ENCODE measurements around the gene LARGE1. TPM values are rescaled to one million over a fixed set of nuclear protein-coding genes. Genes with fewer than 3 reads are reported as not detected.

LARGE1 gene
- total RNA-seq, 1 donor from 2014 or later = 119 TPM

DNA sequence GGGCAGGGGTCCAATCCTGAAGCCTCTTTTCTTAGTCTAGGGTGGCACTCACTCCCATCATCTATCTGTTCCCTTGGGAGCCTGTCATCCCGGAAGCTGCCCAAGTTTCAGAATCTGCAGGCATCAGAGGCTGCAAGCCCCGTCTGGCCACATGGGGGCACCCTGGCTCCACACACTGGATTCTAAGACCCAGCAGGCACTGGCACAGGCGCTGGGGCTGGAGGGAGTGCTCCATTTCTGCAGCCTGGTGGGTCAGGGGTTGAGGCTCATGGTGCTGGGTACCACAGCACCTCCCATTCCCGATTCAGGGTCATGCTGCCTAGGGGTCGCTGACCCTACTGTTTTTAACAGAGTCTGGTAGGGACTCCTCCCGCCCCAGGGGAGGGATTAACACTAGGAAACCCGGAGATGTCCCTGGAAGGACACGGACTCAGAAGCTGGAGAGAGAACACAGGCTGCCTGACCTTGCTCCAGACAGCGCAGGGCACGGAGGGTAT, 618.2 kb downstream of the LARGE1 start:
- peak; percentile 88 for DNase-seq (ENCODE audit: low spot score)
- intact Hi-C loops (cut with DNase I) = loop anchor here (2.0 to 5.0 kb wide), 3 partner anchors 275 to 810 kb away; no protein-coding TSS in a partner anchor

DNA sequence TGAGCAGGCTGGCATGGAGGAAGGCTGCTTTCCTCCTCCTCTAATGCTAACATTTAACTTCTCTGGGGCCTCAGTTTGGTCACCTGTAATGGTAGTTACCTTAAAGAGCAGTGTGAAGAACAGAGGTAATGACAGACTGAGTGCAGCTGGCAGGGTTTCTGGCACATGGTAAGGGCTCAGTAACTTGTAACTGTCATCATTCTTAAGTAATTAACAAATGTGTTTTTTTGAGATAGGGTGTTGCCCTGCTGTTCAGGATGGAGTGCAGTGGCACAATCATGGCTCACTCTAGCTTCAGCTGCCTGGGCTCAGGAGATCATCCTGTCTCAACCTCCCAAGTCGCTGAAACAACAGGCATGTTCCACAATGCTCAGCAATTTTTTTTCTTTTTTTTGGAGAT, 620.1 kb downstream of the LARGE1 start:
- DNase-seq (ENCODE audit: low spot score) = no peak
- intact Hi-C loops (cut with DNase I) = loop anchor here (5.0 kb wide), 2 partner anchors 277 to 812 kb away; no protein-coding TSS in a partner anchor

DNA sequence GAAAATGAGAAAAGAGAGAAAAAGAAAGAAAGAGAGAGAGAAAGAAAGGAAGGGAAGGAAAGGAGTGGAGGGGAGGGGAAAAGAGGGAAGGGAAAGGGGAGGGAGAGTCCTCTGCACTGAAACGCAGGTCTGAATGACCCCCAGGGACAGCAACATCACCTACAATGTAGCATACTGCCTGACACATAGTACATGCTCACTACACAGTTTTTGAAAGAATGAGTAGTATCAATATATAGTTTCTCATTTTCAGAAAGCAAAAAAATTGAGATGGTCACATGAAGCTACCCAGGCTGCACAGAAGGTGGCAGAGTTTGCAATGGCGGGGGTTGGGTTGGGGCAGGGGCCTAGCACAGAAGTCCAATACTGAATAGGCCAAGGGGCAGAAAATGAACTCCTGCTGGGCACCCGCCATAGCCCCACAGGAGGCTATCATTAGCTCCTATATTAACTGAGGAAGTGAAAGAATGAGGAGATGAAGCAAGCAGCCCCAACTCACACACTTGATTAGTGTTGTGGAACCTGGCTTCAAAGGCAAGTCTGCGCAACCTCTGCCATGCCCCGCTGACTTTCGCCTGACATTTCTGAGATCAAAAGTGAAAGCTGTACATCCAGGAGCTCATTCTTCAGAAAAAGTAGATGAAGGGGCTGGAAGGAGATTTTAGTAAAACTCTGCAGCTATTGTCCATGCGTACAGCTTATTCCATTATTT, 620.9 kb downstream of the LARGE1 start:
- DNase-seq (ENCODE audit: low spot score) = no peak
- intact Hi-C loops (cut with DNase I) = no loop called here

DNA sequence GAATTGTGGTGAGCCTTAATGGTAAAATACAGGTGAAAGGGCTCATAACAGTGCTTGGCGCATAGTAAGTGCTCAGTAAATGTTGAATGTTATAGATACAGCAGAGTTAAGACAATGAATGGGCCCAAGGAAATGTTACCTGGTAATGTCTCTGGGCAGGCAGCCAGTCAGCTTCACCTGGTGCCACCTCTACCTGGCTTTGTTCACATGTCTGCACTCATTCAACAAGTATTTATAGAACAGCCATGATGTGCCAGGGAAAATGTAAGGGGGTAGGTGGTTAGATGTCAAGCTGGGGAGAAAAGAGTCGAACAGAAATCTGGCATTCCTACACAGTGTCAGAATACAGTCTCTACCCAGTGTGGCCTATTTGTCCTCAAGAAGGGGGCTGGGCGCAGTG, 623.3 kb downstream of the LARGE1 start:
- intact Hi-C loops (cut with DNase I) = no loop called here

DNA sequence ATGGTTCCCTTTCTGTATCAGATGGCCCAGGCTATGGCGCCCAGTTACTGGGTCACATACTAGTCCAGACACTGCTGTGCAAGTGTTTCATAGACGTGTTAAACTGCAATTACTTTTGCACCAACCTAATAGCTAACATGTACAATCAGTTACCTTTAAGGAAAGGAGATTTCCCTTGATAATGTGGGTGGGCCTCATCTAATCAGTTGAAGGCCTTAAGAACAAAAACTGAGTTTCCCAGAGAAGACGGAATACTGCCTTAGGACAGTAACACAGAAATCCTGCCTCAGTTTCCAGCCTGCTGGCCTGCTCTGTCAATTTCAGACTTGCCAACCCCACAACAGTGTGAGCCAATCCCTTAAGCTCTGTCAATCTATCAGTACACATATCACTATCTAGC, 632.2 kb downstream of the LARGE1 start:
- no peak for DNase-seq (ENCODE audit: low spot score)
- intact Hi-C loops (cut with DNase I) = no loop called here

More for the DNA sequence above, 623.3 kb downstream of the LARGE1 start:
- DNase-seq (ENCODE audit: low spot score) = no peak

DNA sequence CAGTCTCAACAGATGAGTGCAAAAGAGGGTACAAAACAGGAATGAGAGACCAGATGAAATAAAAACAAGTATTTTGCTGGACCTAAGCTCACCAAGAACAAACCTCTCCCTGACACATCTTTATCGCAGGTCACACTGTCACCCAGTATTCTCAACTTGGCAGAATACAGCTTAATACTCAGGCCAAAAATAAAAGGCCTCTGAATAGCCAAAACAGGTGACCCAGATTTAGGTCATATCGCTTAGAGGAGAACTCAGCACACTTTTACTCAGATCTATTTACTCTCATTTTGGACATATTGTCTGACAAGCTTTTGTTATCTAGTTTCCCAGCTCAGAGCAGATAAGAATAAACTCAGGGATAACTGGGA, 645.2 kb downstream of the LARGE1 start:
- intact Hi-C loops (cut with DNase I) = no loop called here
- no peak for DNase-seq (ENCODE audit: low spot score)

DNA sequence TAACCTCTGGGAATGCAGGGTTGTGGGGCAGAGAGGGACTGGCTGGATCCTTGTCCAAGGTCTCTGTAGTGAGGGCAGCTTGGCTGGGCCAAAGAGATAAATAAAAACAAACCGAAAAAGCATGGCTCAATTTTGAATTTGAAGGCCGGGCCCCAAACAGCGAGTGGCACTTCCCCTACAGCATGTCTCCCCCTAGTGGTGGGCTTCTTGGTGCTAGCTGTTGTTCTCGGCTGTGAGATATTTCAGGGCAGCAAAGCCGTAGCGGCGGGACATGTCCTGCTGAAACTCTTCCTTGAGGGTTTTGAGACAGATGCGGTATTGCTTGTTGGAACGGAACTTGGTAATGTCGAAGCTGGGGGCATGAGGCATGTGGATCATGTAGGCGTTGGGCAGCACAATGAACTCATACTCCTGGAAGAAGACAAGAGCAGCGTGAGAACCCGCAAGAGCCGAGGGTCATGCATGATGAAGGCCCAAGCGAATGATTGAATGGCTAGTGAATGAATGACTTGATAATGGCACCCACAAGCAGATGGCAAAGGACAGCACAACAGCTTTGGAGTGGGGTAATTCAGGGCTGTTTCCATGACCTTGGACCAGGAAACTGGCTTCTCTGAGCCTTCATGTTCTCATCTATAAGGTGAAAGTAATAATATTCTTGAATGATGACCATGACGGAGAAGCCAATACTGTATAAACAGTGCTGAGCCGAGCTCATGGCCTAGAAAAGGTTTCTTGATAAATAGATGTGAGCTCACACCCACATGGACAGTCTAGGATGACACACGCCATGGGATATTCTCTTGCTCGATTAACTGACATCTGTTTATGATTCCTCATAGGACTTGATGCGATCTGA, 645.8 kb downstream of the LARGE1 start:
- DNase-seq (ENCODE audit: low spot score) = no peak
- intact Hi-C loops (cut with DNase I) = no loop called here

DNA sequence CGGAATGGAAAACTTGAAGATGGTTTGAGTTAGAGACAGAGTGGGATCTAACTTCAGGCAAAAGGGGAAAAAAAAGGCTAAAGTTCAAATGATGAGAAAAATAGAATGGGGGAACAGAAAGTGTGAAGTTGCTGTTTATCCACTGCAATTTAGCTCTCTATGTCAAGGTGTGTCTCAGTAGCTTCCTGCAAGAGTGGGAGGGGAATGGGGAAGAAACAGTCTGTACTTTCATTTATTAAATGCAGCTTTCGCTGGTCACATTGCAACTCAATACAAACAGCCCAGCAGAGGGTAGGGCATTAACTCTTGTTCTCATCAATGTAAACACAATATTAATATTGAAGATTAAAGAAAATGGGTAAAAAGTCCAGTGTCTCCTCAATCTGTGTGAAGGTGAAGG, 647.4 kb downstream of the LARGE1 start:
- no peak for DNase-seq (ENCODE audit: low spot score)
- intact Hi-C loops (cut with DNase I) = no loop called here

DNA sequence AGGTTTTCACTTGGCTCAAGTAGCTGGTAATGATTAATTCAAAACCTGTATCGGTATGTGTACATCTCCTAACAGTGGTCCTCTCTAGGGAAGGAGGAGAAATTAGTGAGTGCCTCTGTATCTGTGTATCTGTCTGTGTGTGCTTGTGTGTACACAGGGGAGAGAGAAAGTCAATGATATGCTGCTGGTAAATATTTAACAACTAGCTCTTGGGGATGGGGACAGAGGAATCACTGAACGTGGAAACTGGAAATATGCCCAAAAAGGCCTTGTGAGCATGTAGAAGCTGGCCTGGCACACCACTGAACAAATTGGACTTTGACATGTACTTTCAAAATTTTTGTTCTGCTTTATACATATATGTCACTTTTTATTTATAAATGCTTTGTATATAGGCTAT, 648.1 kb downstream of the LARGE1 start:
- intact Hi-C loops (cut with DNase I) = no loop called here
- no peak for DNase-seq (ENCODE audit: low spot score)

DNA sequence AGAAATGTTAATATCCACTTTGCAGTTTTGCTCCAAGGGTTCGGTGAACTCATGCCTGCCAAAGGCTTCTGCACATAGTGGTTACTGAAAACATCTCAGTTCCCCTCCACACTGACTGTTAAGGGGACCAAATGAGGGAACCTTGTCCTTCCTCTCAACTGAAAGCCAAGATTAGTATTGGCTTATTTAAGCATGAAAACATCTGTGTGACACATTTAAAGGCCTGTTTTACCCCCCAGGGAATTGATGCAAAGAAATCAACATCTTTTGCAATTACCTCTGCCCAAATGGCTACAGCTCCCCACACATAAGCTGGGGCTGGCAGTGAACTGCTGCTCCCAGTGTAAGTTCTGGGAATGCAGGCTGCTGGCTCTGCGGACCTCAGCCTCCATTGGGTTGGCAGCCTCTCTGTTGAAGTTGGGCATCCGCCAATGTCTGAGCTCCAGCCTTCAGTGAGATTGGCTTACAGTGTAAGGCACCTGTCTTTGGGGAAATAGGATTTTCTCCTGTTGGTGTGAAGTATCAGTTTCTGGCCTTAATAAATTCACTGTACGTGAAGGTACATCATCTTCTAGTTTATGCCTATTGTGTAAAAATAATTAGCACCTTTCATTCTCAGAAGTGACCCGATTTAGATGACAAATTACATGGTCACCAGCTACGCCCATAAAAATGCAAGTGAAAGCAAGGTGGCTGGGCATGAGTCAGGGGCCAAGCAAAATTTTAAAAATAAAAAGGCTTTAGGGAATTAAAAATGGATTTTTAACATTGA, 648.7 kb downstream of the LARGE1 start:
- intact Hi-C loops (cut with DNase I) = no loop called here
- DNase-seq (ENCODE audit: low spot score) = no peak

DNA sequence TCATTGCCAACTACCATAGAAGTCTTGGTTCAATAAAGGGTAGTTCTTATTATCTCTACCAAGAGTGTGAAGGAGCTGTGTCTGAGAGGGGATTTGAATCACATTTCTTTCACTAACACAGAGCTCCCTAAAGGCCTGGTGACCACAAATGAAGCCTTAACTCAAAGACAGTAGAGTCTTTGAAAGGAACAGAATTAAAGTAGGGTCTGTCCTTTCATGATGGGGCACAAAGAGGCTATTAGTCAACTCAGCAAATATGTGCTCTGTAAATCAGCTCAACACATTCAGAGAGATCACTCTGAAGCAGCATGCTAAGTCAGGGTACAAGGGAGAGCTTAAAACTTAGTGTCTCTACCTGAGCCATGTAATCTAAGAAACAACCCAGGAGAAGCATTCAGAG, 649.7 kb downstream of the LARGE1 start:
- intact Hi-C loops (cut with DNase I) = no loop called here
- no peak for DNase-seq (ENCODE audit: low spot score)

DNA sequence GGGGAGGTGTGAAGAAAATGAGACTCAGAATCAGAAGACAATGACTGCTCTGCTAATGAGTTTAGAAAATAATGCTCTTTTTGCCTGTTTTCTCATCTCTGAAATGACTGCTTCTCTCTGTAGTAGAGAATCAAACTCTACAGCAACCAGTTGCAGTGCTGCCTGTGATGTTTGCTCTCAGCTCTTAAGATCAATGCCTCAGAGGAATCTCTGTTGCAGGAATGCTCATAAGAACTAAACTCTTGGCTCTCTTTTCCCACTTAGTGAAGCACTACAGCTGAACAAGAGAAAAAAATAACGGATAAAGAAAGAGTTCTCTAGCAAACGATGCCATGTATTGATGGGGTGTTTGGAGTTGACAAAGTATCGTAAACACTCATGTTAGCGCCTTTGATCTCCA, 658.6 kb downstream of the LARGE1 start:
- intact Hi-C loops (cut with DNase I) = no loop called here

DNA sequence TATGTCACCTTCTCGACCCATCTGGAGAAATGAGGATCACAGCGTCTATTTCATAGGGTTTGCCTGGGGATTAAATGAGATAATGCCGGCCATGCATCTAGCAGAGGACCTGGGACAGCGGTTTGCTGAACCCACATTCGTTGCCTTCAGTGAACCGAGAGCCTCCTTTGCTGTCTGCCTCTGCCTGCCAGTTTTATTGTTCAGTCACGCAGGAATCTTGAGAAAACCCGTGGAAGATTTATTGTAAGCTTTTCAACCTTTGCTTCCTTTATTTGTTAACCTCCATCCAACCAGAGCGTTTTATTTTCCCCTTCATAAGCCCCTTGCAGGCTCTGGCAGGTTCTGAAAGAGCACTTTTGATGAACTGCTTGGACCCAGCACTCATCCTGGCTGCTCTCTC, 659.8 kb downstream of the LARGE1 start:
- no peak for DNase-seq (ENCODE audit: low spot score)
- intact Hi-C loops (cut with DNase I) = no loop called here

More for the DNA sequence above, 658.6 kb downstream of the LARGE1 start:
- no peak for DNase-seq (ENCODE audit: low spot score)

DNA sequence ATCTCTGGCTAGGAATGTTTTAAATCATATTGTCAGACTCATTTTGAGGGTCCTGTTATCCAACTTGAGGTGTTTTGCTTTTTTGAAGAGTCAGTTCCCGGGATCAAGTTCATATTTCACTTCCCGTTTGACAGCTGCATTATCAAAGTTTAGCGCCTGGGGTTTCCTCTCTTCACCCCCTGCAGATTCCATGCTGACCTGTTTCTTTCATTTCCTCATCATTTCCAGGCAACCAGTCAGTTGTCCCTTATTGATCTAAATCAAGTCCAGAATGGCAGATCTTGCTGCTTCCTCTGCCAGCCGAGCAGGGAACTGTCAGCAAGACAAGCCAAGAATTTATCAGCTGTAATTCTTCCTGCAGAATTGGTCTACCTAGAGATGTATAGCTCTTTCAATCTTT, 664.5 kb downstream of the LARGE1 start:
- intact Hi-C loops (cut with DNase I) = no loop called here
- DNase-seq (ENCODE audit: low spot score) = no peak

DNA sequence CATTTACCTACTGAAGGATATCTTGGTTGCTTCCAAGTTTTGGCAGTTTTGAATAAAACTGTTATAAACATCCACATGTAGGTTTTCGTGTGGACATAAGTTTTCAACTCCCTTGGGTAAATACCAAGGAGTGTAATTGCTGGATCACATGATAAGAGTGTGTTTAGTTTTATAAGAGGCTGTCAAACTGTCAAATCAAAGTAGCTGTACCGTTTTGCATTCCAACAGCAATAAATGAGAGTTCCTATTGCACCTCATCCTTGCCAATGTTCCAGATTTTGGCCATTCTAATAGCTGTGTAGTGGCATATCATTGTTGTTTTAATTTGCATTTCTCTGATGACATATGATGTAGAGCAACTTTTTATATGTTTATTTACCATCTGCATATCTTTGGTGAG, 671.3 kb downstream of the LARGE1 start:
- no peak for DNase-seq (ENCODE audit: low spot score)
- intact Hi-C loops (cut with DNase I) = no loop called here

DNA sequence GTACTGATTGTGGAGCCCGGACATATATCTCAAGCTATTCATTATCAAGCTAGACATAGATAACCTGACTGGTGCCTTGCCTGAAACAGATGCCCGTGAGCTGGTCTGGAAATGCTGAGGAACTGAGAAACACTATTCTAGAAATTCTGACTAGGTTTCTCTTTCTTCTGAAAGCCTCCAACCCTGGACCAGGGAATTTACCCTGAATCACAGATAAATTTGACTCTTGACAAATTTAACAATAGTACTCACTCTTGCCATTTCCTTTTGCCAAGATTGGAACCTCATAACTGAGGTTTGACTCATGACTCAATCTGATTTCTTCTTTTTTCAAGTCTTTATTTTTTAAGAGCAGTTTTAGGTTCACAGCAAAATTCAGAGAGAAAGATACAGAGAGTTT, 672.5 kb downstream of the LARGE1 start:
- intact Hi-C loops (cut with DNase I) = no loop called here
- DNase-seq (ENCODE audit: low spot score) = no peak

DNA sequence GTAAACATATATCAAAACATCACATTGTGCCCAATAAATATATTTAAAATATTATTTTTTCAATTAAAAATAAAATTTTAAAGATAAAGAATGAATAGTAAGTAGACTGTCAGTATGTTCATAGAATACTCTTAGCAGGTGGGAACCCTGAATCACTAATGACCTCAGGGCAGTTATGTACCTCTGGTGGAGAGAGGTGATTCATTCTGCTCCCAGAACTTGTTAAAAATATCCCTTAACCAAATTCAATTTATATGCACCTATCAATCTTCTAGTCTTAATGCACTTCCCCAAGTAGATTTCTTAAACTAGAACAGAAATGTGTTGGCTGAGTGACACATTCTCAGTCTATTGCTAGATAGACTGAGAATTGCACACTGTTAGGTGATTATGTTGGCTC, 678.2 kb downstream of the LARGE1 start:
- intact Hi-C loops (cut with DNase I) = no loop called here
- DNase-seq (ENCODE audit: low spot score) = no peak

DNA sequence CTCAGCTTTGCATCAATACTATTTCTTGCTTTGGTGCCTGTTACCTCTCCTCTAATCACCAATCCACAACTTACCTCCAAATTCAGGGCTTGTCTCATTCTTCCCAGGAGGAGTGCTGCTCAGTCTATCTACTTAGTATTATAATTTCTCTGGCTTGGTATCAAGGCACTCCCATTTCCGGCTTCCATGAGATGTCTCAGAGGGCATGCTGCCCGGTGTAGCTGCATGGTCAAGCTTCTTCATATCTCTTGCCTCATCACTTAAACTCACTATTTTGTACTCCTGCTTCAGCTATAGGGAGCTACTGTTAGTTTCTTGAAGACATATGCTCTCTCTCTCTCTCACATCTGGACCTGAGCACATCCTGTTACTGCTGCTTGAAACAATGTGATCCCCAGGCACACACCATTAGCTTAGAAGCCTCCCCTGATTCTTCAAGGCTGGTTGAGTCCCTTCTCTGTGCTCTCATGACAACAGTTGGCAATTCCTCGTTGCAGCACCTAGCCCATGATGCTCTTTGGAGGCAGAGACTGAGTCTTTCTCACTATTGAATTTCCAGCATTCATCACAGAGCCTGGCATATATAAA, 679.3 kb downstream of the LARGE1 start:
- DNase-seq (ENCODE audit: low spot score) = no peak
- intact Hi-C loops (cut with DNase I) = no loop called here

DNA sequence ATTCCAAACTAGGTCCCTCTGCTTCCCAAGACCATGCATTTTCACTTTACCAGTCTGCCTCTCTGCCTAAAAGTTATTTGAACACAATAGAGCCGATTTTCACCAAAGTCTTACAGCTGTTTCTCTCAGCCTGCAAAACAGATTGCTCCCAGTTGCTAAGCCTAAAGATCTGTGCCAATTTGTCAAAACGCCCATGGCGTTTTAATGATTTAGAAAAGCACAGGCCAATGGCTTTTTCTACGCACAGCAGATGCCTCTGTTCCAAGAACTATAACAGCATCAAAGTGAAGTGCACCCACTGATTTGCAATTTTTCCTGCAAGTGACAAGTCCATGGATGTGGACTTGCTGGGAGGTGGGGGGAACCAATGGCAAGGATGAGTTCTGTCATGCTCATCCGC, 688.2 kb downstream of the LARGE1 start:
- DNase-seq (ENCODE audit: low spot score) = no peak
- intact Hi-C loops (cut with DNase I) = no loop called here

DNA sequence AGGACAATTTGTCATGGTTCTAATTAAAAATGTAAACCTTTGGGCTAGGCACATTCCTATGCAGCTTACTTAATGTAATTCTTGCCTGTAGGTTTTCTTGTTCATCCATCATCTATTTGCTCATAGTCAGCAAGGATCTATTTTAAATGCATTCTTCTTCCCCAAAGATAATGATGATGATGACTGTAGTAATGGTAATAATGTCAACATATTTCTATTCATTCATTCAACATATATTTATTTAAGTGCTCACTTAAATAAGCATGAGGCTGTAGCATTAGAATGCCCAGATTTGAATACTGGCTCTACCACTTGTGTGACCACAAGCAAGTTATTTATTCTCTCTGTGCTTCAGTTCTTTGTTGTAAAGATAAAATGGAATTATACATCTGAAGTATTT, 692.5 kb downstream of the LARGE1 start:
- intact Hi-C loops (cut with DNase I) = no loop called here
- DNase-seq (ENCODE audit: low spot score) = no peak
